A549 treated with AZD9567 at 1 μM for 4 hours (cell line): Measurements from ENCODE around the gene IFNL4. TPM values are rescaled to one million over a fixed set of nuclear protein-coding genes. Genes with fewer than 3 reads are reported as not detected.

Experiments
- total RNA-seq: library from RNA; stranded (reverse); fragments of 200-300 nt; extraction: Qiagen RNA extraction; gene quantifications from 5 replicates; pipeline ENCODE4 v1.2.3, GENCODE V29; 2022; ENCODE audit not compliant: insufficient read depth

Gene IFNL4
- 0.06 TPM in 1 of 5 replicates, not detected in the others for total RNA-seq

DNA sequence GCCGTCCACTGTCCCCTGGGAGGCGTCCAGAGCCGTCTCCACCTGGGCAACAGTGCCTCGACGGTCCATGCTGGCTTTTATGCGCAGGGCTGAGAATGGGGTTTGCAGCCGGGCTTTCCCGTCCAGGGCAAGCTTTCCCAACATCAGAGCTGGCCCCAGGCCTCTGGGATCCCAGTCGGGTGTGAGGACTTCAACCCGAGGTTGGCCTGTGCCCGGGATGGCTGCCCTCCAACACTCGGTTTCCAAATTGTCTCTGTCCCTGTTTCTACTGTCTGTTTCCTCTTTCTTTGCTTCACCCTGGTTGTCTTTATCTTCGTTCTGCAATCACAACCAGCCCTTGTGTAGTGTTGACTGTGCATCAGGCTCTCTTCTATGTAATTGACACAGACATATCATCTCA is at the start of gene IFNL4:
IFNL4 (minus strand) TSS at position 51 of the 400 bp plus-strand sequence.

DNA sequence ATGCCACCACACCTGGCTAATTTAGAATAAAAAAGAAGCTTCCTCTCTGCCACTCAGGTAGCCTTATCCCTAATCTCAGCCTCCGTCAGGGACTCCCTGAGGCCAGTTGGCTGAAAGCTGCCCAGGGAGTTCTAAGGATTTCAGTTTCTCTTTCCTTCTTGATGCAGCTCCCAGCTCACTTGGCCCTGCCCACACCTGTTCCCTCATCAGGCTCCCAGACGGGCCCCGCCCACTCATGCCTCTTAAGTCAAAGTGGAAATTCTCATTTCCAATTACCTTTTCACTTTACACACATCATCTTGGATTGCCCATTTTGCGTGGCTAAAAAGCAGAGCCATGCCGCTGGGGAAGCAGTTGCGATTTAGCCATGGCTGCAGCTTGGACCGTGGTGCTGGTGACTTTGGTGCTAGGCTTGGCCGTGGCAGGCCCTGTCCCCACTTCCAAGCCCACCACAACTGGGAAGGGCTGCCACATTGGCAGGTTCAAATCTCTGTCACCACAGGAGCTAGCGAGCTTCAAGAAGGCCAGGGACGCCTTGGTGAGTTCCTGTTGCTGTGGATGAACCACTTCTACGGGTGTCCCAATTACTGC is 47.5 kb upstream of the IFNL4 start, which contains the start of gene IFNL1:
IFNL1 (plus strand) TSS at position 353 of the 591 bp plus-strand sequence; CDS start at position 368, 15 bp downstream.

DNA sequence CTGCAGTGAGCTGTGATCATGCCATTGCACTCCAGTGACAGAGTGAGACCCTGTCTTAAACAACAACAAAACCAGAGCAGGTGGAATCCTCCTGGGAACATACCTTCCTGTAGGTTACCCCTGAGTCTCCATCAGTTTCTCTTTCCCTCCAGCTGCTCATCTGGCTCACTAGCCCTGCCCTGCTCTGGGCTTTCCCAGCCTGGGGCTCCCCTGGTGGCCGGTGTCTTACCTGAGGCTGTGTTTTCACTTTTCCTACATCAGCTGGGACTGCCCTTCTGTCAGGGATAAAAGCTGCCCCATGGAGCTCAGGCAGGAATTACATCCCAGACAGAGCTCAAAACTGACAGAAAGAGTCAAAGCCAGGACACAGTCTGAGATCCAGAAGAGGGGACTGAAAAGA is 19.4 kb upstream of the IFNL4 start, which contains the start of gene IFNL2:
IFNL2 (plus strand) TSS at position 312 of the 400 bp plus-strand sequence. CDS start 173 bp downstream, outside the sequence.

DNA sequence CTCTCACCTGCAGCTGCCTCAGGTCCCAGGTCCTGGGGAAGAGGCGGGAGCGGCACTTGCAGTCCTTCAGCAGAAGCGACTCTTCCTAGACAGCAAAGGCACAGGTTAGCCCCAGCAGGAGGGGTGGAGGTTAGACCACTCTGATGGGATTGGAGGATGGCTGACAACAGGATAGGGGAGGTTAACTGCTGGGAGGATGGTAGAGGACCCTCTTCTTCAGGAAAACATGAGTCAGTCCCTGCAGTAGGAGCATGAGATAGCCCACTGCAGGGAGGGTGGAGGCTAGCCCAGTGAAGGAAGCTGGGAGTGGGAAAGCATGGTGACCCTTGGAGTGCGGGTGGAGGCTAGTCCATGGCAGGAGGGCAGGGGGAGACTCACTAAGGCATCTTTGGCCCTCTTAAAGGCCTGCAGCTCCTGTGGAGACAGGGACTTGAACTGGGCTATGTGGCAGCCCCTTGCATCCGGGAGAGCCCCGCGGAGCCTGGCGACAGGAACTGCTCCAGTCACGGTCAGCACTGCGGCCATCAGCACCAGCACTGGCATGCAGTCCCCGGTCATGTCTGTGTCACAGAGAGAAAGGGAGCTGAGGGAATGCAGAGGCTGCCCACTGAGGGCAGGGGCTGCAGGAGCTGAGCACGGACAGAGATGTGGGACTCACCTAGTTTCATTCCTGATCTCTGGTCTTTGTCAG is 4.1 kb downstream of the IFNL4 start, which contains the start of gene IFNL3:
IFNL3 (minus strand) TSS at position 597 of the 691 bp plus-strand sequence; CDS start at position 558, 39 bp downstream.

DNA sequence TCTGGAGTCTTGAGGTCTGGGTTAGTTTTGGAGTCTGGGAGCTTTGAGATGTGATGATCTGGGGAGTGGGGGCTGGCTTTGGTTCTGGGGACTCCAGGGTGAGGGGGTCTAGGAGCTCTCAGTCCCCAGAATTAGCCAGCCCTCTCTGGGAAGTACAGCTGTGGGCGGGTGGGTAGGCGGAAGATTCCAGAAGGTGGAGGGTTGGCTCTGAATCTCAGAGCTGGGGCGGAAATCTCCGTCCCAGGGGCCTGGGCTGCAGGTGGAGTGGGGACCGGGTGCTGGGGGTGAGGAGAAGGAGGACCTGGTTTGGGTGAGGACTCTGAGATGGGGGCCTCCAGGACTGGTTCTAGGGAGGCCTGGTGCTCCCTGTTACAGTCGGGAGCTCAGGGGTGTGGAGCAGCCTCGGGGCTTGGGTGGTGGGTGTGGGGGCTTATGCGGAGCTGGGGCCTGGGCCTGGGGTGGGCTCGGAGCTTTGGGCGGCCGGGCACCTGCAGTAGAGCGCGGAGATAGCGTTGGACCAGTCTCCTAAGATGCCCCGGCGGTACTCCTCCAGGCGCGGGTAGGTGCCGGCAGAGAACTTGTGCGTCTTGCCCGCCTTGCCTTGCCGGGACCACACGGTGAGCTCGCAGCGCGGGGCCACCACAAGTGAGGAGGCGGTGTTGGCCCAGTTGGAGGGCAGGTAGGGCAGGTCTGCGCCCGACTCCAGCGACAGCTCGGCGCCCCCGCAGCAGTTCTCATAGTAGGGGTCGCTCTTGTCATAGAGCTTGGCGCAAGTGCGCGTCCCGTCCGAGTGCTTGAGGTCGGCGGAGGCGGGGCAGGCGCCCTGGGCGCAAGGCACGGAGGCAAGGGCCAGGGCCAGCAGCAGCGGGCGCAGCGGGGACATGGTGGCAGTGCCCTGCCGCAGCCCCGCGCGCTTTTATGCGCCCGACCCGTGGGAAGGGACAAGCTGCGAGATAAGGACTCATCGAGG is 45.0 kb downstream of the IFNL4 start, which contains the start of gene SYCN:
SYCN (minus strand) TSS at position 892 of the 970 bp plus-strand sequence; CDS start at position 883, 9 bp downstream.

DNA sequence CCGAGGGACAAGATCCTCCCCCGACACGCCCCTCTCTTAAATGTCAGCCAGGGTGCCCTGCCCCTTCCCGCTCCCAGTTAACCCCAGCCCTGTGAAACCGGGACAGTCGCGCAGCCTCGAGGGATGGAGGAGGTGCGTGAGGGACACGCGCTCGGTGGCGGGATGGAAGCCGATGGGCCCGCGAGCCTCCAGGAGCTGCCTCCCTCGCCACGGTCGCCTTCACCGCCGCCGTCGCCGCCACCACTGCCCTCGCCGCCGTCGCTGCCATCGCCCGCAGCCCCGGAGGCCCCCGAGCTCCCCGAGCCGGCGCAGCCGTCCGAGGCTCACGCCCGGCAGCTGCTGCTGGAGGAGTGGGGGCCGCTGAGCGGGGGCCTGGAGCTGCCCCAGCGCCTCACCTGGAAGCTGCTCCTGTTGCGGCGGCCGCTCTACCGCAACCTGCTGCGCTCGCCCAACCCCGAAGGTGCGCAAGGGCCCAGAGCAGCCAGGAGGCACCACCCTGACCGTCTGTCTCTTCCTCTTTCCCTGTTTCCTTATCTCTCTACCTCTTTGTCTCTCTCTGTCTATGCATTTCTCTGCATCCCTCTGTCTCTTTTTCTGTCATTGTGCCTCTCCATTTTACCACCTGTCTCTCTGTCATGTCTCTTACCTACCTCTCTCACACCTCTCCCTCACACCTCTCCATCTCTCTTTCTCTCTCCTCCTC is 51.6 kb downstream of the IFNL4 start, which contains the start of gene NCCRP1:
NCCRP1 (plus strand) TSS at position 105 of the 703 bp plus-strand sequence; CDS start at position 124, 19 bp downstream.

Other genes with a start within 250 kb of the IFNL4 start
- 3.0 to 6.9 TPM (median 3.8 TPM) in 5 replicates for gene FBXO27, start 216.3 kb downstream of the IFNL4 start, total RNA-seq
- gene ACP7, start 164.5 kb downstream of the IFNL4 start, total RNA-seq: 0.03 to 0.07 TPM (median 0.05 TPM) in 3 of 5 replicates, not detected in the others
- 88.0 to 108 TPM (median 104 TPM) in 5 replicates for gene PAK4, start 123.1 kb downstream of the IFNL4 start, total RNA-seq
- gene NCCRP1, start 51.9 kb downstream of the IFNL4 start, total RNA-seq: 1.3 to 2.1 TPM (median 1.4 TPM) in 5 replicates
- not detected in 5 replicates for gene SYCN, start 44.6 kb downstream of the IFNL4 start, total RNA-seq
- gene IFNL3, start 3.9 kb downstream of the IFNL4 start, total RNA-seq: not detected in 5 replicates
- not detected in 5 replicates for gene IFNL2, start 19.5 kb upstream of the IFNL4 start, total RNA-seq
- gene IFNL1, start 47.6 kb upstream of the IFNL4 start, total RNA-seq: 0.13 to 0.16 TPM in 2 of 5 replicates, not detected in the others
- gene LRFN1, start 72.0 kb upstream of the IFNL4 start, total RNA-seq: 5.9 to 10.7 TPM (median 8.9 TPM) in 5 replicates
- gene GMFG, start 87.2 kb upstream of the IFNL4 start, total RNA-seq: 0.45 to 0.82 TPM (median 0.62 TPM) in 3 of 5 replicates, not detected in the others
- gene SAMD4B, start 93.6 kb upstream of the IFNL4 start, total RNA-seq: 115 to 174 TPM (median 166 TPM) in 5 replicates
- gene PAF1, start 142.2 kb upstream of the IFNL4 start, total RNA-seq: 72.0 to 80.3 TPM (median 72.6 TPM) in 5 replicates
- 73.8 to 80.0 TPM (median 75.8 TPM) in 5 replicates for gene MED29, start 142.5 kb upstream of the IFNL4 start, total RNA-seq
- 166 to 245 TPM (median 209 TPM) in 5 replicates for gene ZFP36, start 158.0 kb upstream of the IFNL4 start, total RNA-seq
- gene PLEKHG2, start 163.8 kb upstream of the IFNL4 start, total RNA-seq: 49.0 to 86.4 TPM (median 78.5 TPM) in 5 replicates
- 5,938 to 7,845 TPM (median 7,337 TPM) in 5 replicates for gene RPS16, start 187.1 kb upstream of the IFNL4 start, total RNA-seq
- gene SUPT5H, start 196.7 kb upstream of the IFNL4 start, total RNA-seq: 143 to 205 TPM (median 186 TPM) in 5 replicates
- gene TIMM50, start 232.0 kb upstream of the IFNL4 start, total RNA-seq: 179 to 235 TPM (median 217 TPM) in 5 replicates